Inferior parietal cortex (tissue), 1 donor: ENCODE results near the gene SORD.
A peak's percentile ranks its signal among the peaks of the same experiment; 100 is the strongest.

ENCODE experiments used
- DNase-seq: peaks from one replicate; pipeline ENCODE4 v3.0.0-alpha.2; 2016; ENCODE audit errors: extremely low spot score

SORD gene

GRCh38 chr15:45116482-45117307 is 93.7 kb downstream of the SORD start:
- DNase-seq = no peak

DNA sequence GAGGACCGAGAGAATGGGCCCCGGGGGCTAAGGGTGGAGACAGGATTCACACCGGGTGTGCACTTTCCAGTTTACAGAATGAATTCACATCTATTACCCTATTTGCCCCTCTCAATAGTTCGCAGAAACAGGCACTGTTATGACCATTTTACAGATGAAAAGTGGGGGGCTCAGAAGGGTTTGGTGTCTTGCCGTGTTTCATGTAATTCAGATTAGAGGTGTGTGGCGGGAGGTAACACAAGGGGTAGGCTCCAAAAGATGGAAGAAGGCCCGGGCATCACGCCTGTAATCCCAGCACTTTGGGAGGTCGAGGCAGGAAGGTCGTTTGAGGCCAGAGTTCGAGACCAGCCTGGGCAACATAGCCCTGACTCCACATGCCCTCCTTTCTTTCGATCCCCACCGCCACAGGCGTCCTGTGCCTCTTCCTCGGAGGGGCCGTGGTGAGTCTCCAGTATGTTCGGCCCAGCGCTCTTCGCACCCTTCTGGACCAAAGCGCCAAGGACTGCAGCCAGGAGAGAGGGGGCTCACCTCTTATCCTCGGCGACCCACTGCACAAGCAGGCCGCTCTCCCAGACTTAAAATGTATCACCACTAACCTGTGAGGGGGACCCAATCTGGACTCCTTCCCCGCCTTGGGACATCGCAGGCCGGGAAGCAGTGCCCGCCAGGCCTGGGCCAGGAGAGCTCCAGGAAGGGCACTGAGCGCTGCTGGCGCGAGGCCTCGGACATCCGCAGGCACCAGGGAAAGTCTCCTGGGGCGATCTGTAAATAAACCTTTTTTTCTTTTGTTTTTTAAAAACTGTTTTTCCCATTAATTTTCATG is 94.5 kb downstream of the SORD start:
- DNase-seq = no peak

GRCh38 chr15:45118131-45118588 is 95.2 kb downstream of the SORD start:
- DNase-seq = peak; percentile 94

DNA sequence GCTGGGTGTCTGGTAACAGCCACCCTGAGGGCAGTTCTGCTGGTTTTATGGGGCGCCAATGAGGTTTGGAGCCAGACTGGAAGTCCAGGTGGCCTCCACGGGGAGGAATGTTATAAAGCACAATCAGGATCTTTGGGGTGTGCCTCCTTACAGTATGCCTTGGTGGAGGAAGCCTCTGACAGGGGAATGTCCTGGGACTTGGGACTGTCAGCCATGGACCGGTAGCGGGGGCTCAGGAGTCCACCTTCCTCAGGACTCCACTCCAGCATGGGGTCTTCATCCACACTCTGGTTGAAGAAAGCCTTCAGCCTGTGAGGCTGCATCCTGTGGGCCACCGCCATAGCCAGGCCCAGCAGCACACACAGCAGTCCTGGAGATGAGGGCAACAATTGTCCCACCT is 96.0 kb downstream of the SORD start:
- DNase-seq = no peak

DNA sequence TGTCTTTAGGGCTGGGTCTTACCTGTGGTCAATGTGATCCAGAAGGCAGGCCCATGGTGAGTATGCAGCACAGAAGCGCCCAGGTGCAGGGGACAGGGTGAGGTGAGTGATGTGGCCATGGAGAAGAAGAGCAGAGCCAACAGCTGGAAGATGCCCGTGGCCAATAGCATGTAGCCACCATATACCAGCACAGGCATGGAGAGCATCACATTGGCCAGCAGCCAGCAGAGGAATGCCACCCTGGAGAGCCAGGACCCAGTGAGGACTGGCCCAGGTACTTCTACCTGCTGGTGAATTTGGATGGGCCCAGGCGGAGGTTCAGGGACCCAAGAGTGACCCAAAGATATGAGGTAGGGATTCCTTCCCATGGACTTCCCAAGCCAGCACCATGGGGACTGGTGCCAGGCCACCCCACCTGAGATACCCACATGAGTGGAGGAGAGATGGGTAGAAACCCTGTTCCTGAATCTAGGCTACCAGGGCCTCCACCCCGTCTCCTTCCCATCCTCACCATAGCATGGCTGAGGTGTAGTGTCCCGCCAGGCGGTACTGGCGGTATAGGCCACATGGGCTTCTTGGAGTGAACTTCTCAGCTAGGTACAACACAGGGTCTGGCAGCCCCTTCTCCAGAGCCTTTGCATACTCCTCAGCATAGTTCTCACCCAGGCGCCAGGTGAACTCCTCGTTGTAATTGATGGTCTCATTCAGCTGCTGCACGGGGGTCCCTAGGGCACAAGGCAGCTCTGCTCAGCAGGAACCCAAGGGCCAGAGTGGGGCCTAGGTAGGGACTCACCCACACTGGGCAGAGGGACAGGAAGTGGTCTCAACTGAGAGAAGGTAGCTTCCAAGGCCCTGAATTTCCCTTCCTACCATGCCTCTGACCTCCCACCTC is 97.3 kb downstream of the SORD start:
- no peak for DNase-seq

- no peak for DNase-seq
Observed at GRCh38 chr15:45121020-45121419, 98.0 kb downstream of the SORD start.

GRCh38 chr15:45121706-45122417 is 98.9 kb downstream of the SORD start:
- DNase-seq = no peak

DNA sequence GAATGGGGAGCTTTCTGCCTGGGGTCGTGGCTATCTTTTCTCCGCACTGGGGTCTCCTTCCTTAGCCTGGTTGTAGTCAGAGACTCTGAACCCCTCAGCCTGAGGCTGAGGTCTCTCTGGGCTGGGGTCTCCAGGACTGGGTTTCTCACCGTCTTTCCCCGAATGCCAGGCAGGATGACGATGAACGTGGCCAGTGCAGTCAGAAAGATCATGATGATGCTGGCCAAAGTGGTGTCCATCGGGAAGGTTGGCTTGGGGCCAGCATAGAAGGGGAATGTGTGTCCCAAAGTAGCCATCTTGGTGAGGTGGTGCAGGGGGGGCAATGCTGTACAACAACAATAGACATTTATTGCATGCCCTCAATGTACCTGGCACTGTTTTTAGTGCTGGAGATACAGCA is 99.7 kb downstream of the SORD start:
- DNase-seq = no peak

- DNase-seq = no peak
Observed at GRCh38 chr15:45123397-45123796, 100.4 kb downstream of the SORD start.

DNA sequence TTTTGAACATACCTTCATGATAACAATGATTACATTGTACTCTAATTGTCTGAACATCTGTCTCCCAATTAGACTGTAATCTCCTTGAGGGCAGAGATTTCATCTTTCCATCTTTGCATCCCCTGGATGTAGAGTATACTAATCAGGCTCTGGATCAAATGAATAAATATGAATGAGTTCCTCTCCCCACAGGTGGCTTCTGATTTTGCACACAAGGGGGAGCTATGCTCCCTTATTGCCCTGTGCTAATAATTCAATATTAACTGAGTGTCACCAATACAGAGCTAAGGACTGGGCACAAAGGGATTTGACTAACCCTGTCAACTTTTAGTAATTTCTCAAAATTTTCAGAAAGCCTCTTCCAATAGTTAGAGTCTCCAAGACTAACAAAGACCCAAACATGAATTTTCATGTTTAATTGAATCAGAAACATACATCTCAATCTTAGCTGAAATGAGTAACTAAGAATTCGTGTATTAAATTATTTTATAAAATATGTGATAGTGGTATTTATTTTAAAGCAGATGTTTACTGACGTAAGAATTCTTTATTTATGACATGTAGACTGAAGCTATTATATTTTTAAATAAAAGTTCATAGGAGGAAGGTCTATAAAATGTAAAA is 103.7 kb downstream of the SORD start:
- peak; percentile 10 for DNase-seq
